Astrocyte (in vitro differentiated cells and primary cell): Measurements from ENCODE around the gene TIGD1. TPM values are rescaled to one million over a fixed set of nuclear protein-coding genes. Genes with fewer than 3 reads are reported as not detected.

ENCODE experiments used
- DNase-seq: peaks from one replicate; pipeline ENCODE4 v3.0.0-alpha.2; 2010; ENCODE audit warnings: low read depth
- FAIRE-seq: peaks from 2 replicates; lab custom pipeline; 2011; peaks lifted over from hg19 to GRCh38; lab: Jason Lieb, UNC
- H2AFZ ChIP-seq: 2 replicates; pipeline ENCODE4 v1.6.0; 2012; ENCODE audit warnings: low read depth, low read length, inconsistent platforms
- H3K27ac ChIP-seq: 2 replicates; pipeline ENCODE4 v1.5.1; 2011; ENCODE audit warnings: low read depth, low read length, inconsistent platforms
- H3K27me3 ChIP-seq: 2 replicates; pipeline ENCODE4 v1.6.0; 2011; ENCODE audit warnings: low read length, inconsistent platforms; ENCODE audit not compliant: insufficient read depth
- H3K36me3 ChIP-seq: 2 replicates; pipeline ENCODE4 v1.5.1; 2011; ENCODE audit warnings: low read length, inconsistent platforms; ENCODE audit not compliant: insufficient read depth
- H3K4me1 ChIP-seq: 2 replicates; pipeline ENCODE4 v1.5.1; 2011; ENCODE audit warnings: low read length, inconsistent platforms; ENCODE audit not compliant: insufficient read depth
- H3K4me2 ChIP-seq: 2 replicates; pipeline ENCODE4 v1.6.0; 2012; ENCODE audit warnings: low read length, inconsistent platforms
- H3K4me3 ChIP-seq: 2 replicates; pipeline ENCODE4 v1.5.1; 2011; ENCODE audit warnings: low read depth, mild to moderate bottlenecking, low read length, inconsistent platforms; ENCODE audit not compliant: insufficient read depth
- H3K79me2 ChIP-seq: 2 replicates; pipeline ENCODE4 v1.6.0; 2012; ENCODE audit warnings: mild to moderate bottlenecking, low read length, inconsistent platforms; ENCODE audit not compliant: insufficient read depth
- H3K9ac ChIP-seq: 2 replicates; pipeline ENCODE4 v1.6.0; 2012; ENCODE audit warnings: mild to moderate bottlenecking, low read length, inconsistent platforms
- H3K9me3 ChIP-seq: 2 replicates; pipeline ENCODE4 v1.5.1; 2012; ENCODE audit warnings: low read depth, mild to moderate bottlenecking, low read length, inconsistent platforms; ENCODE audit not compliant: insufficient read depth
- H4K20me1 ChIP-seq: 2 replicates; pipeline ENCODE4 v1.6.0; 2012; ENCODE audit warnings: low read length, inconsistent platforms; ENCODE audit not compliant: insufficient read depth
- H3K27ac Mint-ChIP-seq: one replicate; pipeline ENCODE4 v1.8.0; 2021; ENCODE audit warnings: mild to moderate bottlenecking, mixed read lengths; ENCODE audit not compliant: unreplicated experiment
- H3K27me3 Mint-ChIP-seq: one replicate; pipeline ENCODE4 v1.8.0; 2021; ENCODE audit warnings: low read depth, mixed read lengths; ENCODE audit not compliant: unreplicated experiment
- H3K36me3 Mint-ChIP-seq: one replicate; pipeline ENCODE4 v1.8.0; 2021; ENCODE audit warnings: low read depth, mixed read lengths; ENCODE audit not compliant: unreplicated experiment
- H3K4me1 Mint-ChIP-seq: one replicate; pipeline ENCODE4 v1.8.0; 2021; ENCODE audit warnings: low read depth, mixed read lengths; ENCODE audit not compliant: unreplicated experiment
- H3K4me3 Mint-ChIP-seq: one replicate; pipeline ENCODE4 v1.8.0; 2021; ENCODE audit warnings: mild to moderate bottlenecking, moderate library complexity, mixed read lengths; ENCODE audit not compliant: unreplicated experiment
- H3K9me3 Mint-ChIP-seq: one replicate; pipeline ENCODE4 v1.8.0; 2021; ENCODE audit warnings: mild to moderate bottlenecking, mixed read lengths; ENCODE audit not compliant: unreplicated experiment
- CTCF ChIP-seq: IDR thresholded peaks from 2 replicates; pipeline ENCODE4 v1.5.1; 2011; ENCODE audit warnings: low read depth, mild to moderate bottlenecking, inconsistent platforms, low read length, moderate library complexity; ENCODE audit not compliant: insufficient read depth
- EZH2 ChIP-seq: IDR thresholded peaks from 2 replicates; pipeline ENCODE4 v1.6.1; 2012; ENCODE audit warnings: mild to moderate bottlenecking, low read length, inconsistent platforms; ENCODE audit not compliant: insufficient read depth
- total RNA-seq: library from RNA; stranded (reverse); gene quantifications from 2 replicates; pipeline ENCODE4 v1.2.1, GENCODE V29; 2021

Gene TIGD1
- total RNA-seq, 1 donor from 2014 or later = 6.5 TPM

GRCh38 chr2:232506709-232507108, 43.6 kb downstream of the TIGD1 start:
- Histone ChIP-seq H3K4me3 (no peak overlapping the region), H3K9ac (no peak overlapping the region), H3K27me3 (peaks cover 49% of the 10 kb centered on the region), H3K4me2 (no peak overlapping the region), H3K27ac (no peak overlapping the region), H3K79me2 (no peaks in the 10 kb centered on the region), H3K9me3 (no peaks in the 10 kb centered on the region), H3K36me3 (no peaks in the 10 kb centered on the region), H3K4me1 (no peaks in the 10 kb centered on the region), H2AFZ (no peak overlapping the region), H4K20me1 (peaks cover 6% of the 10 kb centered on the region)
- no peaks in the 10 kb centered on the region for H3K9me3 Mint-ChIP-seq
- H3K27me3 Mint-ChIP-seq = peaks cover 65% of the 10 kb centered on the region
- FAIRE-seq = no peak
- H3K27ac Mint-ChIP-seq = no peak overlapping the region
- H3K4me3 Mint-ChIP-seq = no peak overlapping the region
- peaks cover 2% of the 10 kb centered on the region for H3K36me3 Mint-ChIP-seq
- H3K4me1 Mint-ChIP-seq = no peaks in the 10 kb centered on the region
- no peak for DNase-seq
- TF ChIP-seq CTCF (no peak), EZH2 (no peak)

- Mint-ChIP-seq H3K27ac (no peak overlapping the region), H3K9me3 (no peaks in the 10 kb centered on the region), H3K4me1 (no peaks in the 10 kb centered on the region), H3K36me3 (peaks cover 2% of the 10 kb centered on the region), H3K4me3 (no peak overlapping the region), H3K27me3 (peaks cover 71% of the 10 kb centered on the region)
- DNase-seq (no peak), FAIRE-seq (no peak)
- H3K4me1 ChIP-seq = no peaks in the 10 kb centered on the region
- H3K36me3 ChIP-seq = no peaks in the 10 kb centered on the region
- H3K9me3 ChIP-seq = no peaks in the 10 kb centered on the region
- peaks cover 6% of the 10 kb centered on the region for H4K20me1 ChIP-seq
- no peak overlapping the region for H3K27ac ChIP-seq
- peaks cover 43% of the 10 kb centered on the region for H3K27me3 ChIP-seq
- no peak overlapping the region for H2AFZ ChIP-seq
- no peak for TF ChIP-seq EZH2
- no peaks in the 10 kb centered on the region for H3K79me2 ChIP-seq
- H3K4me3 ChIP-seq = no peak overlapping the region
- H3K4me2 ChIP-seq = no peak overlapping the region
- H3K9ac ChIP-seq = no peak overlapping the region
Measured at GRCh38 chr2:232505856-232506255, 44.5 kb downstream of the TIGD1 start.

GRCh38 chr2:232504438-232504837, 45.9 kb downstream of the TIGD1 start:
- DNase-seq = no peak
- H3K36me3 Mint-ChIP-seq = peaks cover 2% of the 10 kb centered on the region
- no peak for FAIRE-seq
- Histone ChIP-seq H3K27me3 (peaks cover 47% of the 10 kb centered on the region), H2AFZ (no peak overlapping the region), H3K4me3 (no peak overlapping the region), H3K27ac (no peak overlapping the region), H3K4me2 (no peak overlapping the region), H3K4me1 (no peaks in the 10 kb centered on the region), H3K36me3 (no peaks in the 10 kb centered on the region), H3K9ac (no peak overlapping the region), H3K79me2 (no peaks in the 10 kb centered on the region), H4K20me1 (peaks cover 6% of the 10 kb centered on the region), H3K9me3 (no peaks in the 10 kb centered on the region)
- no peak overlapping the region for H3K4me3 Mint-ChIP-seq
- no peaks in the 10 kb centered on the region for H3K4me1 Mint-ChIP-seq
- H3K9me3 Mint-ChIP-seq = no peaks in the 10 kb centered on the region
- H3K27me3 Mint-ChIP-seq = peaks cover 72% of the 10 kb centered on the region
- TF ChIP-seq CTCF = no peak
- TF ChIP-seq EZH2 = no peak
- H3K27ac Mint-ChIP-seq = no peak overlapping the region
